ENCODE measurements around the gene UTF1.

UTF1 gene

DNA sequence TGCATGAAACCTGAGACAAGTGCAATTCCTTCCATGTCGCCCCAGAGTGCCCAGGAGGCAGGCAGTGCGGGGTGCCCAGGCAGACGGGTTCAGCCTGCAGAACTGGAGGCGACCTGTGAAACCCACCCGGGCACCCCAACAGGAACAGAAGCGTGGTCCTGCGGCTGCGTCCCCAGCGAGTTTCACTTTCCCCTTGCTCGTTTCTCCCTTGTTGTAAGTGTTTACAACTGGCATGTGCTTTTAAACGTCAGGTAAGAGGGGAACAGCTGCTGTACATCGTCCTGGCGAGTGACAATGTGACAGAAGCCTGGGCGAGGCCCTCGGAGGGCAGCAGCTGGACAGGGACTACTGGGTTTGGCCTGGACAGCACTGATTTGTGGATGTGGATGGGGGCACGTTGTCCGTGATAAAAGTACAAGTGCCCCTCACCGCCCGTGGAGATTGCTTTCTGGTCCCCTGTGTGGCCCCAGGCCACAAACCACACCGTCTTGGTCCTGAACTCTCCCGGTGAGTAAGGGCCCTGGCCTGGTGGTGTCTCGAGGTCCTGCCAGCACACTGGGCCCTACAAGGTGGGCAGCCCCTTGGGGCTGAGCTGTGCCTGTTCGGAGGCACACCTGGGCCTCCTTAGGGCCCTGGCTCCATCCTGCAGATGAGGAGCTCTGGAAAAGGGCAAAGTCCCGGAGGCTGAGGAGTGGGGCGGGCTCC, 11.6 kb downstream of the UTF1 start:
- TF ChIP-seq, protein P1, sequence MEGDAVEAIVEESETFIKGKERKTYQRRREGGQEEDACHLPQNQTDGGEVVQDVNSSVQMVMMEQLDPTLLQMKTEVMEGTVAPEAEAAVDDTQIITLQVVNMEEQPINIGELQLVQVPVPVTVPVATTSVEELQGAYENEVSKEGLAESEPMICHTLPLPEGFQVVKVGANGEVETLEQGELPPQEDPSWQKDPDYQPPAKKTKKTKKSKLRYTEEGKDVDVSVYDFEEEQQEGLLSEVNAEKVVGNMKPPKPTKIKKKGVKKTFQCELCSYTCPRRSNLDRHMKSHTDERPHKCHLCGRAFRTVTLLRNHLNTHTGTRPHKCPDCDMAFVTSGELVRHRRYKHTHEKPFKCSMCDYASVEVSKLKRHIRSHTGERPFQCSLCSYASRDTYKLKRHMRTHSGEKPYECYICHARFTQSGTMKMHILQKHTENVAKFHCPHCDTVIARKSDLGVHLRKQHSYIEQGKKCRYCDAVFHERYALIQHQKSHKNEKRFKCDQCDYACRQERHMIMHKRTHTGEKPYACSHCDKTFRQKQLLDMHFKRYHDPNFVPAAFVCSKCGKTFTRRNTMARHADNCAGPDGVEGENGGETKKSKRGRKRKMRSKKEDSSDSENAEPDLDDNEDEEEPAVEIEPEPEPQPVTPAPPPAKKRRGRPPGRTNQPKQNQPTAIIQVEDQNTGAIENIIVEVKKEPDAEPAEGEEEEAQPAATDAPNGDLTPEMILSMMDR (IDR thresholded peaks at IDR 0.05), result no peak

DNA sequence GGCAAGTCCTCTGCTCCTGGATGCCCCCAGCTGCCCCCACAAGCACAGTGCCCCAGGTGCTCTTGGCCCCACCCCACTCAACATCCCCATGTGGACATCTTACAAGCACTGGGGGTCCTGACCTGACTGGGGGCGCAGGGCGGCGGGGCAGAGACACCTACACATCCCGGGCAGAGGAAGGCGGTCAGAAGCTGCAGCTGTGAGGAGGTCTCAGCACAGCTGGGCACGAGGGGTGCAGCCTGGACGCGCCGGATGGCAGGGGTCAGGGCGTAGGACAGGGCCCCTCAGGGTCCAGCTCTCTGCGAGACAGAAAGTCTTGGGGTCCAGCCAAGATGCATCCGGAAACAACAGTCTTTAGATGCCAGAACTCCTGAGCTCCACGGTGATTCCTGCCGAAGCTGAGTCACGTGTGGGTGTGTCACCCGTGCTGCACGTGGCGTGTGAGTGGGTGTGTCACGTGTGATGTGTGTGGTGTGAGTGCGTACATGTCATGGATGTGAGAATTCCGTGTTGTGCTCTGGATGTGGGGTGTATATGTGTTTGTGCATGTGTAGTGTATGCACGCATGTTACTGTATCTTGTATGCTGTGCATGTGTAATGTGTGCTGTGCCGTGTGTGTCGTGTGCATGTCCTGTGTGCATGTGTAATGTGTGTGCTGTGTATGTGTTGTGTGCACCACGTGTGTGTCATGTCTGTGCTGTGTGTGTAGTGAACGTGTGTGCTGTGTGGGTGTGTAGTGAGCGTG, 12.8 kb downstream of the UTF1 start:
- TF ChIP-seq, protein P1 (IDR thresholded peaks at IDR 0.05), result no peak

DNA sequence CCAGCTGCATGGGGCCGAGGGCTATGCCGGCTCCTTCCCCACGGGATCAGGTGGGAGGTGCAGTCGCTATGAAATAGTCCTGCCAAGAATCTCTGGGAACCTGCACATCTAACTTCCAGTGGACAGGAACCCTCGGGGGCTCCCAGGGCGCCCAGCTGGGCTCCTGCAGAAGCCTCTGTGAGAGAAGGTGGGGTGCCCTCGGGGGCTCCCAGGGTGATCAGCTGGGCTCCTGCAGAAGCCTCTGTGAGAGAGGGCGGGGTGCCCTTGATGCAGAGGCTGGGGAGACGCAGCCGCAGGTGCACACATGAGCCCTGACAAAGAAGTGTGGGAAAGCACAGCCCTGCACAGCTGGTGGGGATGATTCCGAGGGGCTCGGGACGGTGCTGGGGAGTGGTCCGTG, 13.6 kb downstream of the UTF1 start:
- TF ChIP-seq, protein P1 (IDR thresholded peaks at IDR 0.05), result no peak

DNA sequence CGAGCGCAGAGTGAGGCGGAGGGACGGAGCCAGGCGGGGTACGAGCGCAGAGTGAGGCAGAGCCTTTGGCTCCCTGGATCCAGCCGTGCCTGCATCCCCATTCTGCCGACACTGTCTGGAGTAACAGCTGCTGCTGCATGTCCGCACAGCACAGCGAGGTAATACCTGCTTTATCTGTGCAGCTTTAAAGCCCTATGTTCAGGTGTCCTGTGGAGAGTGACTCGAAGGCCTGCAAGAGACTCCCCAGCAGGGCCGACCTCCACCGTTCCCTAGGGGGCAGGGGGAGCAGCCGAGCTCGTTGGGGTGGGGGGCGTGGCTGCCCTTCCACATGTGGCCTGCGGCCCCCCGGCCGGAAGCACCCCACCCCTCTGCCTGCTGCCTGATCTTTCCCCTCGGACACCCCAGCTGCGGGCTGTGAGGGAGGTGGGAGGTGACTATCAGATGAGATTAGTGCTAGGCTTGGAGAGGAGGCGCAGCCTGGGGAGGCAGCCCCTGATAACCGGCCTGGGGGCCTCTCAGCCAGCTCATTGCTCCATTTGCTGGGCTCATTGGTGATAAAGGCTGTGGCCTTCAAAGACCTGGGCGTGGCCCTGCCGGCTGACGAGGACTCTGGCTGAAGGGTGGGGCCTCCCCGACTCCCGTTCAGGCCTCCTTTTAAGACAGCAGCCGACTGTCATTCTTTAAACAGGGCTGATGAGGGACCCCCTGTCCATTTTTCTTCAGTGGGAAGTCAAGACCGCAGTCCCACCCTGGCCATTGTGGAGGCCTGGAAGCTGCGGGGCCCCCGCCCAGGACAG, 15.6 kb downstream of the UTF1 start:
- TF ChIP-seq, protein P1 (IDR thresholded peaks at IDR 0.05), result no peak

DNA sequence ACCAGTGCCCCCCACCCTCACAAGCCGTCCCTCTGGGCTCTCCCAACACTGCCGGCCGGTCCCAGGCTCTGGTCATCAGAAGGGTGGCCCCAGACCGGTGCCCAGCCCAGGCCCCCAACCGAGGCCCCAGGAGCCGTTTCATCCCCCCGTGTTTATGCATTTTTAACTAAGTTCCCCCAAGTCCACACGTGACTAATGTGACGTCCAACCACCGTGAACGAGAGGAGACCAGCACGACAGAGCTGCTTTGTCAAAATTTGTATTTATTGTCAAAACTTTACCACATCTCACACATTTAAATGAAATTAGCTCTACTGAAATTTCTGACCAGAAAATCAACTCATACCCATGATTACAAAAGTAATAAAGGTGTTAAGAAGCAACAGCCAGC, 16.2 kb downstream of the UTF1 start:
- TF ChIP-seq, protein P1 (IDR thresholded peaks at IDR 0.05), result no peak

DNA sequence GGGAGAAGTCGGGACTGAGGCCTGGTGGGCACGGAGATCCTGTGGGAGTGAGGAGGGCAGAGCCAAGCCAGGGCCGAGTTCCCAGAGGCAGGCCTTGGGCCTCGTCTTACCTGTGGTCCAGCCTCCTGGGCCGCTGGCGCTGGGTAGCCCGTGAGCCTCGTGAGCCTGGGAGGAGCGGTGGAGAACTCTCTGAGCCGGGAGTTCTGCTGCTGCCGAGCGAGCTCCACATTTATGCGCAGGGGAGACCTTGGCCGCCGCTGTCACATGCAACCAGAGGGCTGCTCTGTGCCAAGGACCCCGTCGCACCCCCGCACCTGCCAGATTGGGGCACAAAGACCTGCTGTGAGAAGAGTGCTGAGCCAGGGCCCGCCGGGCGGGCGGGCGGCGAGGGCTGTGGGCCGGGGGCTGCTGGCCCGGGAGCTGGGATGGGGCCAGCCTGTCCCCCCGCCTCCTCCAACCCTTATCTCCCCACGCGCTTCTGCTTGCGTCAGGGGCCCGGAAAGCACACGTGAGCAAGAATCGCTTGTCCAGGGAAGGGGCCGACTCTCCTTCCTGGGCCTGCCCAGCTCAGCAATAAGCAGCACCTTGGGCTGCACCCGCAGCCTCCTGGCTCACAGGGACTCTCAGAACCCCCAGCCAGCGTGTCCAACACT, 17.8 kb downstream of the UTF1 start:
- TF ChIP-seq, protein P1 (IDR thresholded peaks at IDR 0.05), result no peak

DNA sequence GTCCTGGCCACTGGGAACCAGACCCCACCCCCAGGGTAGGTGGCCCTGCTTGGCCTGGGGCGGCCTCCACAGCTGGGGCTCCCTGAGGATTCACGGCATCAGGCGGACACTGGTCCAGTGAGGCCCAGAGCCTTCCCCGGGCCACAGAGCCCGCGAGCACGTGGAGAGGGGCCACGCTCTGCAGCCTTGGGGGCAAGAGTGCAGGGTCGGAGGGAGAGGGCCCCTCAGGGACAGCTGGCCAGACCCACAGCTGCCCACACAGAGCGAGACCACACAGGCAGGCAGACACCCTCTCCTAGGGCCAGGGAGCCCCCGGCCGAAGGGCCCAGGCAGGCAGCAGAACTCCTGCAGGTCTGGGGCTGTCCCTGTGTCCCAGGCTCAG, 18.3 kb downstream of the UTF1 start:
- TF ChIP-seq, protein P1 (IDR thresholded peaks at IDR 0.05), result no peak
